Stimulated activated CD8-positive, alpha-beta memory T cell treated with anti-CD3 and anti-CD28 coated beads, Interleukin-4, amount 100 ng/mL, for 1 hour (primary cell): ENCODE results near the gene B4GALT5.

Experiments used
- DNase-seq, 2 donors: peaks; one replicate each; pipeline ENCODE4 v3.0.0-alpha.2; 2020; ENCODE audit warnings: low read depth in 2 of 2, low spot score in 1 of 2

The B4GALT5 gene

GRCh38 chr20:49659056-49659455, 54.6 kb downstream of the B4GALT5 start:
- no peak for DNase-seq

GRCh38 chr20:49658508-49658907, 55.2 kb downstream of the B4GALT5 start:
- no peak for DNase-seq

- no peak for DNase-seq
These were observed 56.4 kb downstream of the B4GALT5 start for GRCh38 chr20:49657118-49657901.

- no peak for DNase-seq
These were observed 57.4 kb downstream of the B4GALT5 start for GRCh38 chr20:49656304-49656703.

GRCh38 chr20:49653925-49654434, 59.7 kb downstream of the B4GALT5 start:
- DNase-seq = no peak

- no peak for DNase-seq
These were observed 64.0 kb downstream of the B4GALT5 start for GRCh38 chr20:49649672-49650071.

GRCh38 chr20:49647550-49647949, 66.1 kb downstream of the B4GALT5 start:
- no peak for DNase-seq

GRCh38 chr20:49646528-49646927, 67.2 kb downstream of the B4GALT5 start:
- no peak for DNase-seq

- no peak for DNase-seq
These were observed 67.6 kb downstream of the B4GALT5 start for GRCh38 chr20:49646126-49646525.

- DNase-seq = no peak
These were observed 68.6 kb downstream of the B4GALT5 start for GRCh38 chr20:49644980-49645565.

GRCh38 chr20:49642816-49643215, 70.9 kb downstream of the B4GALT5 start:
- no peak for DNase-seq

- DNase-seq = no peak
These were observed 71.7 kb downstream of the B4GALT5 start for GRCh38 chr20:49641683-49642656.

GRCh38 chr20:49637046-49637637, 76.5 kb downstream of the B4GALT5 start:
- DNase-seq = no peak

GRCh38 chr20:49636447-49636846, 77.2 kb downstream of the B4GALT5 start:
- DNase-seq = no peak

- no peak for DNase-seq
These were observed 77.8 kb downstream of the B4GALT5 start for GRCh38 chr20:49635866-49636265.

GRCh38 chr20:49635166-49635565, 78.5 kb downstream of the B4GALT5 start:
- no peak for DNase-seq

- no peak for DNase-seq
These were observed 79.6 kb downstream of the B4GALT5 start for GRCh38 chr20:49634116-49634515.

GRCh38 chr20:49633643-49634042, 80.0 kb downstream of the B4GALT5 start:
- no peak for DNase-seq

GRCh38 chr20:49633023-49633422, 80.7 kb downstream of the B4GALT5 start:
- no peak for DNase-seq

GRCh38 chr20:49631856-49632418, 81.7 kb downstream of the B4GALT5 start:
- no peak for DNase-seq
